Renal cortex interstitium (tissue), 11 donors: Measurements from ENCODE around the gene LRIG1. TPM values are rescaled to one million over a fixed set of nuclear protein-coding genes. Genes with fewer than 3 reads are reported as not detected.

Source experiments
- DNase-seq, 11 donors: peaks; one replicate each; pipeline ENCODE4 v3.0.0-alpha.2; 2013; ENCODE audit warnings: low read depth in 9 of 11, low spot score in 4 of 11; ENCODE audit errors: extremely low read depth in 1 of 11
- polyA plus RNA-seq, 3 donors: library from polyadenylated mRNA; unstranded; fragments of 120-200 nt; gene quantifications; one replicate each; pipeline ENCODE4 v1.2.1, GENCODE V29; 2013; ENCODE audit not compliant: insufficient read length in 3 of 3

The LRIG1 gene
- polyA plus RNA-seq, 3 donors: 22.2 to 24.3 (median 23.7) TPM

DNA sequence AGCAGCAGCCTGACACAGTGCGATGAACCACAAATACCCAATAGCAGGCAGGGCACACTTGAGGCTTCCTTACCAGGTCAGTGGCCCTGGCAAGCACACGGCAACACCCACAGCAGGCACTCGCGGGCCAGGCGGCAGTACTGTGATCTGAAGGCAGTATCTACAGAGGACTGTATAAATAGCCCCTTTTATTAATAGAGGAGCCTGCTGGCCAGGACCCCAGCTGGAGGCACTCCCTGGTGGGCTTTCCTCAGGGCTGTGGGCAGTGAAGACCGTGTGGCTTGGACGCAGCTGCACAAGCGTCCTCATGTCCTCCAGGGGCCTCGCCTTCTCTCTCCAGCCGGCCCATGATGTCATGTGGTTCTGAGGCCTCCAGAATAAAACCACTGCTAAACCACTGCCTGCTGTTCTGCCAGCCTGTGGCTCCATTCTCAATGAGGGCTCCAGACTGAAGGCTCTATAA lies 44.1 kb downstream of the LRIG1 start:
- DNase-seq: no peak

DNA sequence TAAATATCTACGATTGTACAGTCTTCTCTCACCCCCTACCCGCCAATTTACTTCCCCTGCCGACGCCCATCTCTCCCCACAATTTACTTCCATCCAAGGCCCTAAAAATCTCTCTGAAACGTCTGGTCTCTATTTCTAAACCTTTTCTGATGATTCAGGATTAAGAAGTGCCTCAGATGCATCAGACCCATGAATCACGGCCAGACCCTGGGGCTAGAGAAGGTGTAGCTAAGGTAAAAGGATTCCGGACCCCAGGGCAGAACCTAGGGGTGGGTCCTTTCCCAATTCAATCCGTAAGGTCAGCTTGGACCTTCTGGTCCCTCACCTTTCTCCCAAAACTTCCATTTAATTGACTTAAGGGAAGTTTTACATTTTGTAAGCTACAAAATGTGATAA lies 46.4 kb downstream of the LRIG1 start:
- DNase-seq: no peak

DNA sequence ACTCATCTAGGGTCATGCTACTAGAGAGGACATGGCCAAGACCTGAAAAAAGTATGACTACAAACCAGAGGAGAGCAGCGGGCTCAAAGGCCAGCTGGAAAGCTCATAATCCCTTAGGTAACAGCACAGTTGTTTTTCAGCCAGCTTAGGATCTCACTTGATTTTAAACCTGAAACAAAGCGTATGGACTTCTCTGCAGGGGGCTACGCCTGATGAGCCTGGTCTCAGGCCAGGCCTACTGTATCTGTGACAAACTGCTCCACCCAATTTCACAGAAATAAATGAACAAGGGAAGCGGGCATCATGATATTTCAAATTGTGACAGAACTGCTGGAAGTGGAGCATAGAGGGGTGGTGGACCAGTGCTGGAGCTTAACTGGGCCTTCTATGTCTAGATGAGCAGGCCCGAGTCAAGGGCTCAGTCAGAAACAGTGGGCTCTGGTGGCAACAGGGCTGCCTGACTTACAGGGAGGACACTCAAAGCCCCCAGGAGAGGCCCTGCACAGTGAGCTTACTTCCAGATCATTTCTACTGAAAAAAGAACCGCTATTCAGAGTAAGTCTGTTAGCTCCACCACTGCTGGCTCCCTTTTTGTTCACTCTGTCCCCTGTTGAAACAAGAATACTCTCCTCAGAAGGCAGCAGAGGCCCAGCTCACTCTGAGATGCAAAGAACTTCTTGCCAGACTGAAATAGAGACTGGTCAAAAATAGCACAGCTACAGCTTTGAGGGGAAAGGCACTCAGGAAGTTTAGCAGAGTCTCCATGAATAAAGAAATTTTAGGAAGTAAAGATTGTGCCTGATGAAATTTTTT lies 47.0 kb downstream of the LRIG1 start:
- DNase-seq: no peak

DNA sequence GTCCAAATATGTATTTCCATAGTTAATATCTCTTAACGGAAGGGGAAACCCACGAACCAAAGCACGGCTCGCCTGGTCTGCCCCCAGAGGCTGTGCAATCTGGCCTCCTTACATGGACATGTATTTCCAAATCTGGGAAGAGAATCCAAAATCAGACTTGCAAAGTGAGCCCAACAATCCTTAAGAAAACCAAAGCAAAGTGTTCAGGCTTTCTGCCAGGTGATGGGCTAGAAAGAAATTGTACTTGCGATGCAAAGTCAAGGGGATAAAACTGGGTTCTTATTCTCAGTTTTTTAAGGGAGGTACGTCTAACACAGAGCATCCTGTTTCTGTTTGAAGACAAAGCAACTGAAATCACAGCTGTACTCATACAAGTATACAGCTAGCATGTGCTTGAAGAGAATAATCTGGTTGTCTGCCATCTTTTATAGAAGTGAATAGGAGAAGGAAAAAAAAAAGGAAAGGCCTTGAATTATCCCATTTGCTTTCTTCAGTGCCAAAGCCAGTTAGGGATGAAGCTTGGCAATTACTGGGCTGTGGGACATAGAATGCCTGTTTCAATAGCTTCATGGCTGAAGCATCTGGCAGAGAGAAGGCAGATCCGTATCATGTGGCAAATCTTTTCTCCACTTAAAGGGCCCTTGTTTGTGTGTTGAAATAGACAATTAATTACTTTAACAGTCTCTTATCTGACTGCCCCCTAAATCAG lies 48.4 kb downstream of the LRIG1 start:
- no peak for DNase-seq

DNA sequence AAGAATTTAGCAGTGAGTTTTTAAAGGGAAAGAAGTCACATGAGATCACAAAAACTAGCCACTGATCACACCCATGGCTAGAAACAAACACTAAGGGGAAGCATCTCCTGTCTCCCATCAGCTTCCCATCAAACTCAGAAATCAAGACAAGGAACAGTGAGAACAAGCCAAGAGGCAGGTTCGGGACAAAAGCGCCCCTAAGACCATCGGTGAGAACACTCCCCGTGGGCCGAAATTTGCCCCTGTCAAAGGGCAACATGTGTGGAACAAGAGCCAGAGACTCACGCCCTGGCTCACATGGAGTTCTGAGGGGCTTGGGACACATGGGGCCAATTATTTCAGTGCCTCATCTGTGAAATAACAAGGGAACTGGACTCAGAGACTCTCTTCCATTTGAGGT lies 49.1 kb downstream of the LRIG1 start:
- no peak for DNase-seq

DNA sequence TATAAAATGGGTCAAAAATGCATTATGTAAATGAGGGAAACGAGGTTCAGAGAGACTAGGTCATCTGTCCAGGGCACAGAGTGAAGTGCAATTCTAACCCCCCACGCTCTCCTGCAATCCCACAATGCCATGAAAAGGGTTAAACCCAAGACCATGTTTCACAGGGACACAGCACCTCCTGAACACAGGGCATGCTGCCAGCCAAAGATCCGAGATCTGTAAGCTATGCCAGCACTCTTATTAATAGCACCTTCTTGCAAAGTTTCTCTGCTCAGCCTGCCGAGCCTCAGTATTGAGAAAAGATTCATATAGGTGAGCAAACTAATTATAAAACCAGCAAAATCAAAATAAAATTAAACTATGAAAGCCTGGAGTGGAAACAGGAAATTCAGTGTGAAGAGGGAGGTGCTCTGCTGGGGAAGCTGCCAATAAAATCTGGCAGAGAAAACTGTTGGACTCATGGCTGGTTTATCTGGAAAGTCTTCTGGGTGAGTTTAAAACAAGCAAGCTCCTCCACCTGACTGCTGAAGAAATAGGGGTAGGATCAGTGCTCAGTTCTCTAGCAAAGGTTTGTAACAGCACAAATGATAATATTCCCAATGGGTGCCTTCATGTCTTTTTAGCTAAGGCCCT lies 50.3 kb downstream of the LRIG1 start:
- no peak for DNase-seq

DNA sequence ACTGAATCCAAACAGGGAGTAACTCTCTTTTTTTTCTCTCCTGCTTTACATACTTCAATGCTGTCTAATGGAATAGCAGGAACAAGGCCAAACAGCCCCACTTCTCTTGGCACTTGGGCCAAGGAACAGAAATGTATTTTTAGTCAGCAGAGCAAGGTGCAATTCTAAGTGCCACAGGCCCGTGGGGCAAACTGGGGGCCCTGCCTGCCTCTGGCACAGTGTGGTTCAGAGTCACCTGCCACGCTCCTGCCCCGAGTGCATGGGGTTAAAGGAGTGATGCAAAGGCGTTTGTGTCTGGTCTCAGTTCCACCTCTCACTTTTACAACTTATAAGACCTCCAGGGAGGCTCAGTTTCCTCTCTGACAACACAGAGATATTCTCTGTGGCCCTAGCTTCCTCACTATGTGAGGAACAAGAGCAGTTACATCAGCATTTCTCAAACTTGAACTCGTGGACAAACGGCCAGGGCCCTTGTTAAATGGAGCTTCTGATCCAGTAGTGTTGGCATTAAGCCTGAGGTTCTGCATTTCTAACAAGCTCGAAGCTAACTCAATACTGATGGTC lies 51.3 kb downstream of the LRIG1 start:
- no peak for DNase-seq

DNA sequence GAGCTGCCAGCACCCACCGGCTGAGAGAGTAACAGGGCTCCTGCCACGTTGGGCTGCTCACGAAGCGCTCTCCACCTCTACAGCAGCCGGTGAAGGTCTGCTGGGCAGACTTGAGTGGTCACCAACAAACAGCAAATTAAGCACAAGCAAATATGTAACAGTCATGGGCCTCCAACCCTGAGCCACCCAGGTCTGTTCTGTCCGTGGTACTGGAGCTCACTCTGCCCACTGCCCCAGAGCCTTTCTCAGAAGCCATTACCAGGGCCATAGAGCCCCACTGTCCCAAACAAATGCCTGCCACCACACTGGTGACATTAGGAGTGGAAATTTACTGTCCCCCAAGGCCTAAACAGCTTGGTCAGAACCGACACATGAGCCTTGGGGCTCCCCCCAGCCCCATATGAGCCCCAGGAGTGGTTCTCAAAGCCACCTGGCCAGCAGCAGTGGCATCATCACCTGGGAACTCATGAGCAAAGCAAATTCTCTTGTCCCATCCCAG lies 56.6 kb downstream of the LRIG1 start:
- no peak for DNase-seq

DNA sequence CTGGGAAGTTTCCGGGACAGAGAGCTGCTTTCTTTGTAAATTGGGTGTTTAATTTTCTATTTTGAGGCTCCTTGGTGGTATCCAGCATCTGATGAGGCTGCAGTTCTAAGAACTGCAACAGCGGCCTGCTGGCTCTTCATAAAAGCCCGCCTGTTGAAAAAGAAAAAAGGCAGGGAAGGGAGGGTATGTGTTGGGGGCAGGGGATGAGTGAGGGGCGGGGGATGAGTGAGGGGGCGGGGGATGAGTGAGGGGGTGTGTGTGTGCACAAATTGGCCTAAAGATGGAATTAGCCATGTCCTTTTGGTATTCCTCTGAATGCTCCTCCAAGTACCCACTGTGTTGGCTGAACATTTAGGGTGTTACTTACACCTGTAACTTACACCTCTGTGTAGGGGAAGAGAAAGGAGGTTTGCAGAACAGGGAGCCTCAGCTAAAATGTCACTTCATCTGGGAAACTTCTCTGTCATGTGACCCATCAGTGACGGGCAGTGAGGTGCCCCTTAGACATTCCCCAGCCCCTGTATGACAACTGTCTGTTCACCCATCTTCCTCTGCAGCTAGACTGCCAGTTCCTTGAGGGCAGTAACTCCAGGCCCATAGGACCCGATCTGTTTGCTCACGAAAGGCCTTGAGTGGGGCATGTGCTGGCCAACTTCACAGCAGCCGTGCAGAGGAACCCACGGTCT lies 57.6 kb downstream of the LRIG1 start:
- no peak for DNase-seq

DNA sequence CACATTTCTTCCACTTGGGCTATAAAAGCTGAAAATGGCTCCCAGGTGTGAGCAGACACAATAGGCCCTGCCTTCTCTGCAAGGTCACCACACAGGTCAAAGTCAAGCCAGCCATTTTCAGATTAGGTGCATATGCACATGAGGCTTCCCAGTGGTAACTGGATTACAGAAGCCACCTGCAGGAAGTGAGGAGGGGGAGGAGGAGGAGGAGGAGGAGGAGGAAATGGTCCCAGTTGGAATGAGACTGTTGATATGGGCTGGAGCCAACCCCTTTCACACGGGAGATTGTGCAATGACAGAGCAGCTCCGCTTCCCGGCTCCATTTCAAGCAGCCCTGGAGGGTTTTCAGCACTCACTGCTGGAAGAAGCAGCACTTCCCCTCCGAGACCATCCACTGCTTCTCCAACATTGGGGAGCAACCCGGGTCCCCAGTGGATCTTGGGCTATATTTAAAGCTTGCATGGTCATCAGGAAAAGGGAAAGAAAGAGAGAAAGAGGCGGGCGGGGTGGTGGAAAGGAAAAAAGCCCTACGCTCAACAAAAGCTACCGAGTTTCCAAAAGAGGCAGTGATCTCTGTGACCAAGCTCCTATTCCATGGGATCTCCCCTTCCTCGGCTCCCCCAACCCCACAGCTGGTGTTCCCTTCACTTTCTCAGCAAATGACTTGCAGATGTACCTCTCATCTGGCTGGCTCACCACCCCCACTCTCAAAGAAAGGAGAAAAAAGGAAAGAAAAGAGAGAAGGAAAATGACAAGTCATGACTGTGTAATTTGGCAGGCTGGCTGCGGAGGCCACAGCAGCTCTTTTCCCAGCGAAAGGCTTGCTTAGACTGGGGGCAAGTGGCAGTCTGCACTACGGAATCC lies 58.3 kb downstream of the LRIG1 start:
- DNase-seq: no peak

DNA sequence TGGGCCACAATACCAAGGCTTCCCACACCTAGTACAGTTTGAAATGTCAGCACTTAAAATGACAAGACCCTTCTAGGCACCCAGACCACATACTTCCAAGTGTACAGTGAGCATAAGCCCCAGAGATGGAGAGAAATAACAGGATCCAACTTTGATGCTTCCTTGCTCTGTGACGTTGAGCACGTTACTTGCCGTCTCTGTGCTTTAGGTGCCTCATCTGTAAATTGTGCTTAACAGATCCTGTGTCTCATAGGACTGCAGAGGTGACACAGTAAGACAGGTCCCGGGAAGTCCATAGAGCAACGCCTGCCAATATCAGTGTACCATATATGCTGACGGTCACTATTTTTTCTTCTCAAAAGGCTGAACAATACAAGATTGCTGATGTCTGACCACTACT lies 59.1 kb downstream of the LRIG1 start:
- DNase-seq: no peak

DNA sequence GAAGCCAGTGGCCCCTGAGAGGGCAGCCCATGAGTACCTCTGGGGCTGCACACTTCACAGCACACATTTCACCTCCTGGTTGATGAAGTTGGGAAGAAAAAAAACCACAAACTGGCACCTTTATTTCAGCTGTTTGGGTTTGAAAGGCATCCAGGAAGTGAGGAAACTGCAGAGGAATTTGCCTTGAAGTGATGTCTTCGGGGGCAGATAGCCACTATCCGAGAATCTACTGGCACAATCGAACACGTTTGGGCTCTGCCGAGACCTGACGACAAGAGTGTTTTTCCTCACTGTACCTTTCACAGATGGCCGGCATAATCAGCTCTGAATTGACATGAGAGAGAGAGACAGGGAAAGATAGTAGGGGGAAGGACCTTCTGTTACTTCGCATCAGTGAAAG lies 59.7 kb downstream of the LRIG1 start:
- no peak for DNase-seq

DNA sequence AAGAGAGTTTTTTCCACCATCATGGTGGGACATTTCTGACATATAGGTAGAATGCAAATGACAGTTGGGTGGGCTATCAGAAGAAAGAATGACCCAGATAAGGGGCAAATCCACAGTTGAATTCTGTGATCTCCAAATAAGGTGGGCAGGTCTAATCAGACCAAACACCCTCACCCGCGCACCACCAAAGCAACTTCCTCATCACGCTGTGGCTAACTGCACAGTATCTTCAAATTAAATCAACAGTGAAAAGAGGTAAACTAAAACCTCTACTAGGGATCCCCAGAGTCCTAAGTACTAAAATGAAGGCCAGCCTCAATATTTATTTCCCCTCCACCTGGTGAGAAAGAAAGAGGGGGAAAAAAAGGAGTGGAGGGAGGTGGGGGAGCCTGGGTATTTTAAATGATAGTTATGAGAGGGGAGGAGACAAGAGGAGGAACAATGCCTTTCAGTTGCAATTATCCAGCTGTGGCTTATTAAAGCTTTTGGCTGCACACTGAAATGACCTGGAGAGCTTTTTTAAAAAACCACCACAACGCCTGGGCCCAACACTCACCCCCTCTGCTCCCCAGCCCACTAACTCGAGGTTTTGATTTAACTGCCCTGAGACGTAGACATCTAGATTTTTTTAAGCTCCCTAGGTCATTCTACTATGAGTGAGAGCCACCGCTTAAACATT lies 61.0 kb downstream of the LRIG1 start:
- DNase-seq: peak in 2 of 11 donors; percentile 36 to 57

DNA sequence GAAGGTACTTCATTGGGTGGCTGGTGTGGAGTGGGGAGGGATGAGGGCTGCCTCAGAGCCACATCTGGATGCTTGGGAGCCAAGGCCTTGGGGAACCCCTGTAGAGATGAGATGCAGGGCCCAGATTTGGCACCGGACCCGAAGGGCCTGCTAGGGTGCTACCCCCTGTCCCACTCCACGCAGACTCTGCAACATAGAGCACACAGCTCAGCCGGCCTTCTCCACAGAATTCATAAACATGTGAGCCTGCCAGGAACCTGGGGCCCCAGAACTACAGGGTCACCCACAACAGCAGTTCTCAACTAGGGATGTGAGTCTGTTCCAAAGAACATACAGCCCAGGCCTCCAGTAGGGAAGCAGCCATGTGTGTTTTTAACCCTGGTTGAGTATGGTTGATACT lies 62.8 kb downstream of the LRIG1 start:
- no peak for DNase-seq

DNA sequence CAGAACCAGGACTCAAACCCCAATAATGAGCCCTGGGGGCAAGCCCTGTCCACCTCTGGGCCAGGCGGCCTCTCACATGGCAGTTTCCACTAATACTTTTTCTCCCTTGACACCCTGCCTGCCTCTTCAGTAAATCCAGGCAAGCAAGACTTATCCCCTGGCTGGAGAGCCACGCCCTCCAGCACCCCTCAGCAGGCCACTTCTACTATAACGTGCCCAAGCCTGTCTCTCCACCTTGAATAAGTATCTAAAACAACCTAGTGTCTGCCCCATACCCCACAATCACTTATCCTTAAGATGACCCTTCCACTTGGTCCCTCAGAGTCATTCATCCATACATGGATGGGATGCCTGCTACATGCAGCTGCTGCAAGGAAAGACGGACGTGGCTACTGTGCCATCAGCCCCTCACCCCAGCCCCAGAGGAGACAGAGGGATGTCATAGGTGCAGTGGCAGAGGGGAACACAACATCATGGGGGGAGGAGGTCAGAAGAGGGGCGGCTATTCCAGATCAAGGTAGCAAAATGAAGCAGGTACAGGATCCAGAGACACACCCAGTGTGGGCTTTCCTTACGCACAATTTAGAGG lies 63.4 kb downstream of the LRIG1 start:
- no peak for DNase-seq

DNA sequence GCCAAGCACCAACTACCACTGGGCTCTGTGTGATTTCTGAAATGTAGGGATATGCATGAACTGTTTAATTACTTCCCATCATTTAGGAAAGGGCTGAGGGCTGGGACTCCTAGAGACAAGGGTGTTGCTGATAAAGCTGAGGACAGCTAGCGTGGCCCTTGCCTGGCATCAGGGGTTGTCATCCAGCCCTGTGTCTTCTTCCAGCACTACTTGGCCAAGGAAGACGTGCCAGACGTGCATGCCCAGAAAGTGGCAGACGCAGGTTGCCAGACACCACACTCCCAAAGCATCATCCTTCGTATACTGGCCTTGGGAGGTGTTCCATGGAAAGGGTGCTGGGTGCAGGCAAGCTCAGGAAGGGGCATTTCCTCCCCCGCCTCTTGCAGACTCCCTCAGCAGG lies 64.8 kb downstream of the LRIG1 start:
- no peak for DNase-seq

DNA sequence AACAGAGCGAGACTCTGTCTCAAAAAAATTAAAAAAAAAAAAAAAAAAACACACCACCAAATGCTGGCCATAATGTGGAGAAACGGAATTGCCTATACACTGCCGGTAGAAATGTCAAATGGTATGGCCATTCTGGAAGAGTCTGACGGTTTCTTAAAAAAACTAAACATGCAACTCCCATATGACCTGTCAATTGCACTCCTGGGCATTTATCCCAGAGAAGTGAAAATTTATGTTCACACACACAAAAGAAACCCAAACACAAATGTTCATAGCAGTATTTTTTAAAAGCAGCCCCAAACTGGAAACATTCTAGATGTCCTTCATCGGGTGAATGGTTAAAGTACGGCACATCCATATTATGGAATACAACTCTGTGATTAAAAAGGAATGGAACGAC lies 66.1 kb downstream of the LRIG1 start:
- no peak for DNase-seq

DNA sequence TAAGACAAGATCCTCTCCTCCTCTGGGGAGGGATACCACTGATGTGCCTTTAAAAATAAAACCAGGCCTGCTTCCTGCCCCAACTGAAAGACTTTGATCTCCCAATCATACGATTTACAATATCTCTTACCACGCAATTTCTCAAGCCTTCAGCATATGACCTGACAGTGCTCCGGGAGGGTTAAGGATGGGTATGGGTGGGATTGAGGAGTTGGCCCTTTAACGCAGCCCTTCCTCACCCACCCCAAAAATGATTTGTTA lies 67.4 kb downstream of the LRIG1 start:
- no peak for DNase-seq
